Endodermal cell (in vitro differentiated cells): ENCODE measurements around the gene STBD1. TPM values are rescaled to one million over a fixed set of nuclear protein-coding genes. Genes with fewer than 3 reads are reported as not detected.

ENCODE experiments used
- DNase-seq: peaks from one replicate; pipeline ENCODE4 v3.0.0-alpha.2; 2017
- H3K27ac ChIP-seq: 2 replicates; pipeline ENCODE4 v1.5.1; 2013; ENCODE audit warnings: mild to moderate bottlenecking, low read depth, low read length, moderate library complexity
- H3K27me3 ChIP-seq: 2 replicates; pipeline ENCODE4 v1.6.1; 2013; ENCODE audit warnings: mild to moderate bottlenecking, low read length, moderate library complexity; ENCODE audit not compliant: insufficient read depth, control insufficient read depth, poor library complexity, severe bottlenecking
- H3K36me3 ChIP-seq: 2 replicates; pipeline ENCODE4 v1.7.0; 2013; ENCODE audit warnings: mild to moderate bottlenecking, low read length, moderate library complexity; ENCODE audit not compliant: control insufficient read depth, insufficient read depth
- H3K4me1 ChIP-seq: one replicate; pipeline ENCODE4 v1.7.0; 2013; ENCODE audit warnings: low read length; ENCODE audit not compliant: control insufficient read depth, insufficient read depth
- H3K4me3 ChIP-seq: 2 replicates; pipeline ENCODE4 v1.5.1; 2013; ENCODE audit warnings: mild to moderate bottlenecking, low read length, moderate library complexity
- H3K9ac ChIP-seq: 2 replicates; pipeline ENCODE4 v1.6.1; 2013; ENCODE audit warnings: mild to moderate bottlenecking, low read length, moderate library complexity; ENCODE audit not compliant: poor library complexity, severe bottlenecking; ENCODE audit errors: extremely low read depth
- H3K9me3 ChIP-seq: 2 replicates; pipeline ENCODE4 v1.6.1; 2013; ENCODE audit warnings: mild to moderate bottlenecking, low read length, moderate library complexity; ENCODE audit not compliant: control insufficient read depth
- H3K27ac Mint-ChIP-seq: 2 replicates; pipeline ENCODE4 v1.8.0; 2020; ENCODE audit warnings: mixed read lengths
- H3K27me3 Mint-ChIP-seq: 2 replicates; pipeline ENCODE4 v1.8.0; 2021; ENCODE audit warnings: mild to moderate bottlenecking, mixed read lengths; ENCODE audit not compliant: insufficient read depth
- H3K36me3 Mint-ChIP-seq: 2 replicates; pipeline ENCODE4 v1.8.0; 2020; ENCODE audit warnings: low read depth, mixed read lengths
- H3K4me1 Mint-ChIP-seq: 2 replicates; pipeline ENCODE4 v1.8.0; 2020; ENCODE audit warnings: mixed read lengths
- H3K4me3 Mint-ChIP-seq: 2 replicates; pipeline ENCODE4 v1.8.0; 2020; ENCODE audit warnings: mild to moderate bottlenecking, moderate library complexity, mixed read lengths
- H3K9me3 Mint-ChIP-seq: 2 replicates; pipeline ENCODE4 v1.8.0; 2020; ENCODE audit warnings: mild to moderate bottlenecking, mixed read lengths
- WGBS, 2 experiments: methylation state at CpG; one replicate each; pipeline versions ENCODE4 v1.1.5 to v1.1.7; 2013; ENCODE audit warnings: missing lambda C conversion rate in 2 of 2, mixed read lengths in 1 of 2; ENCODE audit not compliant: insufficient coverage in 1 of 2, insufficient read length in 1 of 2; 5-methylcytosine and 5-hydroxymethylcytosine counted together
- total RNA-seq, 2 donors: library from RNA; stranded (reverse); fragmentation: NEBNext Ultra II Directional in 1 of 2; extraction: Animal tissue kit (Norgen Biotek cat#: 25700) in 1 of 2; gene quantifications; 2 replicates in 1 of 2; 3 replicates in 1 of 2; pipeline ENCODE4 v1.2.1, GENCODE V29; 2021
- TF ChIP-seq, protein P1 (sequence below): fragments of 200-600 bp; sonication (generic); conservative IDR thresholded peaks from 2 replicates; pipeline ENCODE4 v1.5.0; 2021; ENCODE audit warnings: antibody characterized with exemption, mild to moderate bottlenecking

Gene STBD1
- total RNA-seq, 2 donors from 2014 or later: 0.31 to 1.3 TPM

DNA sequence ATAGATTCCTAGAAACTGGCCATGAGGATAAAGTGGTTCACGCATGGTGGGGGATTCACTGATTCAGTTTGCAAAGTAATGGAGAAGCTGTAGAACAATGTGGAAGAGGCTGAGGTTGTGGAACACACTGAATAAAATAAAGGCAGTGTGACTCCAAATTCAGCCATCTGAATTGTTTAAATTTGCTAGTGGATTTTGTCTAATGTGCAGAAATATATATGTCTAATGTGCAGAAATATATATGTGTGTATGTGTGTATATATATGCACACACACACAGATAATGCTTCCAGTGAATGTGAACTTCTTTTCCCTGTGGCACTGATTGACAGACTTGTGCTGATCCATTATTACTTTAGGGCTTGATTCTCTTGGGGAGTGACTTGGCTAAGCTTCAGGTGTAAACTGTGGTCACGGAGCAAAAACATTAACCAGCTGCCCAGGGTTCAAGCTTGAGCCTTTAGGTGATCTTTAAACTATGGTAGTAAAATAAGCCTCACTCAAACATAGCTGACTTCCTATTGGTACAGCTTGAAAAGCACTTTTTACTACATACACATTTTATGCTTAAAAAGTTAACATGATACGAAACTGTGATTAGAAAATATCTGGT, 3.5 kb downstream of the STBD1 start:
- Histone ChIP-seq H3K4me1 (no peaks in the 10 kb centered on the region), H3K4me3 (no peak overlapping the region), H3K9me3 (no peaks in the 10 kb centered on the region), H3K9ac (no peak overlapping the region), H3K36me3 (no peaks in the 10 kb centered on the region), H3K27me3 (peaks cover 22% of the 10 kb centered on the region), H3K27ac (no peak overlapping the region)
- H3K4me3 Mint-ChIP-seq: no peak overlapping the region
- peaks cover 6% of the 10 kb centered on the region for H3K36me3 Mint-ChIP-seq
- H3K9me3 Mint-ChIP-seq: no peaks in the 10 kb centered on the region
- no peak overlapping the region for H3K27ac Mint-ChIP-seq
- H3K27me3 Mint-ChIP-seq: peaks cover 28% of the 10 kb centered on the region
- peaks cover 6% of the 10 kb centered on the region for H3K4me1 Mint-ChIP-seq
- 92 to 94% methylated on average over 2 to 3 of the region's 3 CpGs for WGBS, 2 experiments
- no peak for DNase-seq
- TF ChIP-seq, protein P1, sequence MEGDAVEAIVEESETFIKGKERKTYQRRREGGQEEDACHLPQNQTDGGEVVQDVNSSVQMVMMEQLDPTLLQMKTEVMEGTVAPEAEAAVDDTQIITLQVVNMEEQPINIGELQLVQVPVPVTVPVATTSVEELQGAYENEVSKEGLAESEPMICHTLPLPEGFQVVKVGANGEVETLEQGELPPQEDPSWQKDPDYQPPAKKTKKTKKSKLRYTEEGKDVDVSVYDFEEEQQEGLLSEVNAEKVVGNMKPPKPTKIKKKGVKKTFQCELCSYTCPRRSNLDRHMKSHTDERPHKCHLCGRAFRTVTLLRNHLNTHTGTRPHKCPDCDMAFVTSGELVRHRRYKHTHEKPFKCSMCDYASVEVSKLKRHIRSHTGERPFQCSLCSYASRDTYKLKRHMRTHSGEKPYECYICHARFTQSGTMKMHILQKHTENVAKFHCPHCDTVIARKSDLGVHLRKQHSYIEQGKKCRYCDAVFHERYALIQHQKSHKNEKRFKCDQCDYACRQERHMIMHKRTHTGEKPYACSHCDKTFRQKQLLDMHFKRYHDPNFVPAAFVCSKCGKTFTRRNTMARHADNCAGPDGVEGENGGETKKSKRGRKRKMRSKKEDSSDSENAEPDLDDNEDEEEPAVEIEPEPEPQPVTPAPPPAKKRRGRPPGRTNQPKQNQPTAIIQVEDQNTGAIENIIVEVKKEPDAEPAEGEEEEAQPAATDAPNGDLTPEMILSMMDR: no peak

DNA sequence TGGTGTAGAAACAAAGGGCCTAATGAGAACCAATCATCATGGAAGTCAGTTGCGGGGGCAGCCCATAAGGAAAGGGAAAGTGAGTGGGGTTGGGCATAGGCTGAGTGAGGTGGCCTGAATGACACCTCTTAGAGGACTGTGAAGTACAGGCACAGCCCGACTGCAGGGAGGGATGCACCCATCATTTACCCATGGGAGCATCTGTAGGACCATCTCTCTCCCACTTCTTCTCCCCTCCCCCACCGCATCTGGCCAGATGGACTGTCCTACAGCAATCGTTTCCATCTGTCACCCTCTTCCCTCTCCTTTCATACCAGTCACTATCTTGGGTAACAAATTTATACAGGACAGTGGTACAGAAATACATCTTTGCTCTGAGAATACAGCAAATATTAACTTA, 4.2 kb downstream of the STBD1 start:
- Mint-ChIP-seq H3K36me3 (peaks cover 6% of the 10 kb centered on the region), H3K27me3 (peaks cover 22% of the 10 kb centered on the region), H3K27ac (no peak overlapping the region), H3K4me1 (peaks cover 6% of the 10 kb centered on the region), H3K4me3 (no peak overlapping the region), H3K9me3 (no peaks in the 10 kb centered on the region)
- Histone ChIP-seq H3K9me3 (no peaks in the 10 kb centered on the region), H3K36me3 (no peaks in the 10 kb centered on the region), H3K4me1 (no peaks in the 10 kb centered on the region), H3K4me3 (no peak overlapping the region), H3K27me3 (peaks cover 16% of the 10 kb centered on the region), H3K9ac (no peak overlapping the region), H3K27ac (no peak overlapping the region)
- DNase-seq: no peak
- TF ChIP-seq, protein P1: no peak
- 86 to 91% methylated on average over 1 to 4 of the region's 4 CpGs for WGBS, 2 experiments

DNA sequence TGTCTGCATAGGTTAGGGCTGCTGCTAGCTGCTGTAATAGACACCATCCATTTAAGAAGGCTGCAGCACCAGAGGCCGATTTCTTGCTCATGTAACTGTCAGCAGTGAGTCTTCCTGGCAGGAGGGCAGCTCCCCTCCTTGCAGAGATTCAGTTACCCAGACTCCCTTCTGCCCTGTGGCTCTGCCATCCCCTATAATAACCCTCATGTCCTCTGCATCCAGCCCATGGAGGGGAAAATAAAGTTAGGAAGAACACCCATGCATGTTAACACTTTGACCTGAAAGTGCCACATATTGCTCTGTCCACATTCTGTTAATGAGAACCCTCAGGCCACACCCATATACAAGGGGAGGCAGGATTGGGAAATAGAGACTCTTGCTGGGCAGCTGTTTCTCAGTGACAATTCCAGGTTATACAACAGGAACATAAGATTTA, 5.4 kb downstream of the STBD1 start:
- Histone ChIP-seq H3K36me3 (no peaks in the 10 kb centered on the region), H3K27me3 (peaks cover 11% of the 10 kb centered on the region), H3K9ac (no peak overlapping the region), H3K27ac (no peak overlapping the region), H3K4me1 (no peaks in the 10 kb centered on the region), H3K9me3 (no peaks in the 10 kb centered on the region), H3K4me3 (no peak overlapping the region)
- peaks cover 15% of the 10 kb centered on the region for H3K27me3 Mint-ChIP-seq
- TF ChIP-seq, protein P1: no peak
- no peak for DNase-seq
- H3K4me1 Mint-ChIP-seq: peaks cover 6% of the 10 kb centered on the region
- no peak overlapping the region for H3K27ac Mint-ChIP-seq
- H3K9me3 Mint-ChIP-seq: peaks cover 2% of the 10 kb centered on the region
- no peak overlapping the region for H3K4me3 Mint-ChIP-seq
- H3K36me3 Mint-ChIP-seq: peaks cover 6% of the 10 kb centered on the region
- WGBS, 2 experiments: 84% methylated on average over 1 of the region's 1 CpG; no CpG with 5 or more reads in 1 of the 2 experiments
